ENCODE measurements around the gene SOWAHD. TPM values are rescaled to one million over a fixed set of nuclear protein-coding genes. Genes with fewer than 3 reads are reported as not detected.

SOWAHD gene
- total RNA-seq, 1 donor from 2014 or later, result not detected

Other genes with a start within 250 kb of the SOWAHD start
- 24.2 and 29.6 TPM in 2 replicates for gene STEEP1, start 193.2 kb upstream of the SOWAHD start, total RNA-seq
- 45.4 and 52.7 TPM in 2 replicates for gene UBE2A, start 184.0 kb upstream of the SOWAHD start, total RNA-seq
- gene NKRF, start 152.2 kb upstream of the SOWAHD start, total RNA-seq, result 5.2 and 8.9 TPM in 2 replicates
- gene SEPTIN6, start 65.4 kb upstream of the SOWAHD start, total RNA-seq, result 23.6 and 24.4 TPM in 2 replicates
- gene RPL39, start 33.0 kb downstream of the SOWAHD start, total RNA-seq, result 3,643 and 8,776 TPM in 2 replicates
- 2.2 and 4.1 TPM in 2 replicates for gene UPF3B, start 94.4 kb downstream of the SOWAHD start, total RNA-seq
- 14.2 and 17.3 TPM in 2 replicates for gene RNF113A, start 113.1 kb downstream of the SOWAHD start, total RNA-seq
- gene NDUFA1, start 113.2 kb downstream of the SOWAHD start, total RNA-seq, result 64.1 and 69.8 TPM in 2 replicates
- gene AKAP14, start 137.3 kb downstream of the SOWAHD start, total RNA-seq, result not detected in 2 replicates
- gene NKAP, start 185.2 kb downstream of the SOWAHD start, total RNA-seq, result 4.8 and 5.2 TPM in 2 replicates

Data from glomerular endothelial cell (primary cell).